Measurements from ENCODE around the gene PARP14.

Gene PARP14

GRCh38 chr3:122773944-122774509, 93.4 kb downstream of the PARP14 start:
- DNase-seq: no peak

GRCh38 chr3:122774564-122774963, 93.9 kb downstream of the PARP14 start:
- no peak for DNase-seq

DNA sequence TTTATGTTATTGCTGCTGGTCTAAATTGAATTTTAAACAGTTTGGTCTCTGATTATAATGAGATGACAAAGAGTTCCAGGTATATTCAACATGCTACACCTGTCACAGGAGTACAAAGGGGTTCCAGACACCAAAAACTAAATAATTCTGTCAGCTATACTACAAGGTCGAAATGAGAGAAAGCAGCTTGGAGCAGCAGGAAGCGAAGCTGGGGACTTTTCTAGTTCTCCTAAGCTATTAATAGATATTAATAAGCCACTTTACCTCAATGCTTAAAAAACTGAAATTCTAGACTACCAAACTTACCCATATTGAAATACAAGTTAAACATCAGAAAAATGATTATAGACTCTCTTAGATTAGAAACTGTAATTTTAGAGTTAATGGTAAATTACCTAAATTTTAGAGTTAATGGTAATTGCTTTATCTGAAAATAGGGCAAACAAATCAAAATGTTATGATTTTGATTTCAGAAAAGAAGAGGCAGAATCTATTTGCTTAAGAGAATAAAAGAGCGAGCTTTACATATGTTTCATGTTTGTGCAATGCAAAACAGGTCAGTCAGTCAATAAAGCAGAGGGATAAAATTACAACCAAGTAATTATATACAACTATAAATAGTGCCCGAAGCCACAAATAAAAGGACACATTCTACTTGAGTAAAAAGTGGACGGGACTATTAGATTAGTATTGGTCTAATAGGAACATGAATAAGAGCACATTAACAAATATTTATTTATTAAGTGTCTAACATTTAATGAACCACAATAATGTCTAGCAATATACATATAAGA, 96.2 kb downstream of the PARP14 start:
- no peak for DNase-seq

DNA sequence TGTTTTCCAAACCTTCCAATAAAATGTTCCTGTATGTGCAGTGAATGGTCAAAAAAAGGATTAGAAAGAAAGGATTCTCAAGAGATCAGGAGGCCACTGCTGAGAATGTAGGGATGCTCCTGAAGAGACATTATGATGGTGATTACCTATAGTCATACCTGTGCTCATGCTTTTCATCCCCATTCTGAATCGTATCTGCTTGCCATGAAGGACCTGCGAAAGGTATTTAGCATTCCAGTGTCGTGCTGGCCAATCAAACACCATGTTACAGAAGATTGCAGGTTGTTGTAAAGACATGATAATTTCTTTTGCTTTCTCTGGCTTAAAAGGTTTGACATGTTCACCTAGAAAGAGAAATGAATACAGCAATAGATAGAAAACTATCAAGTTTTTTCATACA, 96.9 kb downstream of the PARP14 start:
- DNase-seq: no peak
